Measurements from ENCODE around the gene SLC35F4.

SLC35F4 gene

GRCh38 chr14:57831981-57832380 lies 33.9 kb downstream of the SLC35F4 start:
- no peaks in the 10 kb centered on the region for H3K36me3 ChIP-seq
- no peaks in the 10 kb centered on the region for H3K9me3 ChIP-seq
- no peak overlapping the region for H3K27ac ChIP-seq
- peaks cover 0 to 33% (median 12%) of the 10 kb centered on the region in 4 donors for H3K4me1 ChIP-seq
- intact Hi-C loops (cut with DNase I; ENCODE audit: low total_unique reads) = no loop called here
- no peak overlapping the region for H3K4me3 ChIP-seq
- no peak for DNase-seq
- no peaks in the 10 kb centered on the region for H3K27me3 ChIP-seq
- TF ChIP-seq CTCF (IDR thresholded peaks at IDR 0.05) = no peak

GRCh38 chr14:57828713-57829112 lies 37.2 kb downstream of the SLC35F4 start:
- H3K4me3 ChIP-seq = no peak overlapping the region
- peaks cover 0 to 8% (median 7%) of the 10 kb centered on the region in 4 donors for H3K4me1 ChIP-seq
- H3K27me3 ChIP-seq = no peaks in the 10 kb centered on the region
- intact Hi-C loops (cut with DNase I; ENCODE audit: low total_unique reads) = no loop called here
- no peaks in the 10 kb centered on the region for H3K36me3 ChIP-seq
- no peak overlapping the region for H3K27ac ChIP-seq
- no peak for TF ChIP-seq CTCF (IDR thresholded peaks at IDR 0.05)
- no peak for DNase-seq
- peaks cover 0 to 3% (median 0%) of the 10 kb centered on the region in 3 donors for H3K9me3 ChIP-seq

GRCh38 chr14:57823015-57823660 lies 42.8 kb downstream of the SLC35F4 start:
- Histone ChIP-seq H3K36me3 (no peaks in the 10 kb centered on the region), H3K4me1 (no peaks in the 10 kb centered on the region), H3K4me3 (no peak overlapping the region), H3K9me3 (peaks cover 0 to 3% (median 0%) of the 10 kb centered on the region in 3 donors), H3K27me3 (no peaks in the 10 kb centered on the region), H3K27ac (no peak overlapping the region)
- intact Hi-C loops (cut with DNase I; ENCODE audit: low total_unique reads) = no loop called here
- DNase-seq = no peak
- TF ChIP-seq CTCF (IDR thresholded peaks at IDR 0.05) = no peak

- DNase-seq = no peak
- Histone ChIP-seq H3K36me3 (no peaks in the 10 kb centered on the region), H3K9me3 (peaks cover 0 to 3% (median 0%) of the 10 kb centered on the region in 3 donors), H3K4me3 (no peak overlapping the region), H3K27me3 (no peaks in the 10 kb centered on the region), H3K4me1 (no peaks in the 10 kb centered on the region), H3K27ac (no peak overlapping the region)
- TF ChIP-seq CTCF (IDR thresholded peaks at IDR 0.05) = no peak
- intact Hi-C loops (cut with DNase I; ENCODE audit: low total_unique reads) = no loop called here
Measured at GRCh38 chr14:57822081-57822480, 43.8 kb downstream of the SLC35F4 start.

- intact Hi-C loops (cut with DNase I; ENCODE audit: low total_unique reads) = no loop called here
- no peak for TF ChIP-seq CTCF (IDR thresholded peaks at IDR 0.05)
- Histone ChIP-seq H3K4me3 (no peak overlapping the region), H3K9me3 (peaks cover 0 to under 1% (median 0%) of the 10 kb centered on the region in 3 donors), H3K4me1 (no peaks in the 10 kb centered on the region), H3K27me3 (no peaks in the 10 kb centered on the region), H3K27ac (no peak overlapping the region), H3K36me3 (no peaks in the 10 kb centered on the region)
- DNase-seq = no peak
Measured at GRCh38 chr14:57820581-57820980, 45.3 kb downstream of the SLC35F4 start.

GRCh38 chr14:57818511-57818910 lies 47.4 kb downstream of the SLC35F4 start:
- Histone ChIP-seq H3K4me1 (no peaks in the 10 kb centered on the region), H3K4me3 (no peak overlapping the region), H3K27me3 (no peaks in the 10 kb centered on the region), H3K9me3 (no peaks in the 10 kb centered on the region), H3K27ac (no peak overlapping the region), H3K36me3 (no peaks in the 10 kb centered on the region)
- DNase-seq = no peak
- no peak for TF ChIP-seq CTCF (IDR thresholded peaks at IDR 0.05)
- intact Hi-C loops (cut with DNase I; ENCODE audit: low total_unique reads) = no loop called here
